GM21447 (cell line): ENCODE measurements around the gene C1orf53.

ENCODE experiments used
- ATAC-seq: cut with Tn5 transposase; IDR thresholded peaks from one replicate; pipeline ENCODE4 v1.9.1; 2021; ENCODE audit not compliant: unreplicated experiment

C1orf53 gene

GRCh38 chr1:197954718-197955418, 52.4 kb downstream of the C1orf53 start:
- no peak for ATAC-seq

GRCh38 chr1:197955486-197956394, 53.3 kb downstream of the C1orf53 start:
- no peak for ATAC-seq
